ENCODE results near the gene DOK6.

Gene DOK6

GRCh38 chr18:69689121-69689759, 288.6 kb downstream of the DOK6 start:
- DNase-seq (ENCODE audit: low read depth): no peak

GRCh38 chr18:69691008-69691760, 290.5 kb downstream of the DOK6 start:
- no peak for DNase-seq (ENCODE audit: low read depth)

GRCh38 chr18:69697069-69697468, 296.4 kb downstream of the DOK6 start:
- DNase-seq (ENCODE audit: low read depth): no peak

- DNase-seq (ENCODE audit: low read depth): no peak
These were observed 297.0 kb downstream of the DOK6 start for GRCh38 chr18:69697689-69698088.

GRCh38 chr18:69701305-69701704, 300.6 kb downstream of the DOK6 start:
- DNase-seq (ENCODE audit: low read depth): no peak

- DNase-seq (ENCODE audit: low read depth): no peak
These were observed 302.8 kb downstream of the DOK6 start for GRCh38 chr18:69703461-69703860.

GRCh38 chr18:69705987-69706386, 305.3 kb downstream of the DOK6 start:
- no peak for DNase-seq (ENCODE audit: low read depth)

GRCh38 chr18:69708844-69709243, 308.2 kb downstream of the DOK6 start:
- no peak for DNase-seq (ENCODE audit: low read depth)

GRCh38 chr18:69715191-69715795, 314.6 kb downstream of the DOK6 start:
- DNase-seq (ENCODE audit: low read depth): no peak

GRCh38 chr18:69717586-69717985, 316.9 kb downstream of the DOK6 start:
- no peak for DNase-seq (ENCODE audit: low read depth)

- DNase-seq (ENCODE audit: low read depth): no peak
These were observed 318.3 kb downstream of the DOK6 start for GRCh38 chr18:69718912-69719547.

- no peak for DNase-seq (ENCODE audit: low read depth)
These were observed 319.7 kb downstream of the DOK6 start for GRCh38 chr18:69720422-69720821.

GRCh38 chr18:69723434-69723833, 322.7 kb downstream of the DOK6 start:
- DNase-seq (ENCODE audit: low read depth): no peak

GRCh38 chr18:69725009-69725408, 324.3 kb downstream of the DOK6 start:
- DNase-seq (ENCODE audit: low read depth): no peak

- DNase-seq (ENCODE audit: low read depth): no peak
These were observed 325.3 kb downstream of the DOK6 start for GRCh38 chr18:69725855-69726508.

- no peak for DNase-seq (ENCODE audit: low read depth)
These were observed 327.4 kb downstream of the DOK6 start for GRCh38 chr18:69727912-69728572.

- DNase-seq (ENCODE audit: low read depth): no peak
These were observed 330.0 kb downstream of the DOK6 start for GRCh38 chr18:69730664-69731063.

- no peak for DNase-seq (ENCODE audit: low read depth)
These were observed 333.8 kb downstream of the DOK6 start for GRCh38 chr18:69734536-69734935.

GRCh38 chr18:69736730-69737129, 336.0 kb downstream of the DOK6 start:
- no peak for DNase-seq (ENCODE audit: low read depth)

- DNase-seq (ENCODE audit: low read depth): no peak
These were observed 337.2 kb downstream of the DOK6 start for GRCh38 chr18:69737851-69738250.

- DNase-seq (ENCODE audit: low read depth): no peak
These were observed 346.7 kb downstream of the DOK6 start for GRCh38 chr18:69747388-69747787.

All from stimulated activated CD8-positive, alpha-beta memory T cell treated with anti-CD3 and anti-CD28 coated beads, Interleukin-7, amount 100 ng/mL, for 24 hours (primary cell).